ENCODE data around the gene LENG8. TPM values are rescaled to one million over a fixed set of nuclear protein-coding genes. Genes with fewer than 3 reads are reported as not detected.

LENG8 gene
- total RNA-seq, 1 experiment from 2014 or later: 196 TPM

- no peak for TF ChIP-seq SRF (IDR thresholded peaks at IDR 0.05; ENCODE audit: low read depth)
- no peak for TF ChIP-seq POLR2AphosphoS5 (IDR thresholded peaks at IDR 0.05; ENCODE audit: low read depth, low read length)
- TF ChIP-seq EZH2phosphoT487 (IDR thresholded peaks at IDR 0.05; ENCODE audit: borderline replicate concordance): no peak
- no peak for TF ChIP-seq SP1 (IDR thresholded peaks at IDR 0.05; ENCODE audit: low read depth)
- no peak for TF ChIP-seq YY1 (IDR thresholded peaks at IDR 0.05; ENCODE audit: extremely low read depth, insufficient replicate concordance, low read depth, low read length)
- TF ChIP-seq ZNF274 (IDR thresholded peaks at IDR 0.05; ENCODE audit: low read depth, low read length): no peak
- TF ChIP-seq TCF7L2 (IDR thresholded peaks at IDR 0.05; ENCODE audit: borderline replicate concordance, extremely low read depth, insufficient read depth, insufficient read length): no peak
Observed at GRCh38 chr19:54416695-54417491, 32.1 kb upstream of the LENG8 start (continued).

- Histone ChIP-seq H3K4me3 (replicated peaks in 1 of 2; ENCODE audit: low read depth in 1 of 2, low read length in 2 of 2) (no peak overlapping the region), H4K20me1 (ENCODE audit: insufficient read depth) (no peaks in the 10 kb centered on the region), H3K36me3 (ENCODE audit: control insufficient read depth in 1 of 2, insufficient read depth in 2 of 2, low read length in 2 of 2) (no peaks in the 10 kb centered on the region), H3K9me2 (ENCODE audit: insufficient read depth) (no peaks in the 10 kb centered on the region), H3K79me2 (ENCODE audit: insufficient read depth, low read length) (no peaks in the 10 kb centered on the region), H3K27ac (ENCODE audit: low read depth, low read length) (no peak overlapping the region), H3K4me2 (ENCODE audit: low read length) (no peak overlapping the region), H2AFZ (ENCODE audit: low read depth, low read length, poor library complexity, severe bottlenecking) (no peak overlapping the region), H3K9me3 (ENCODE audit: control insufficient read depth in 1 of 2, insufficient read depth in 1 of 2, low read depth in 1 of 2, low read length in 2 of 2) (no peaks in the 10 kb centered on the region), H3K27me3 (ENCODE audit: insufficient read depth, low read length) (no peaks in the 10 kb centered on the region), H3K4me1 (ENCODE audit: control insufficient read depth in 1 of 2, insufficient read depth in 2 of 2, low read length in 2 of 2) (peaks cover 0 to 8% of the 10 kb centered on the region in 2 experiments; a peak in 1 of 4 replicates), H3K9ac (ENCODE audit: low read length) (no peak overlapping the region)
- intact Hi-C loops (cut with micrococcal nuclease): no loop called here
- CTCF ChIA-PET: no interaction called here
- RAD21 ChIA-PET (ENCODE audit: low non-redundant PET in 1 of 2, low total read pairs in 2 of 2, uncharacterized antibody in 2 of 2, unreplicated experiment in 2 of 2): no interaction called here
- TF ChIP-seq ZFX (IDR thresholded peaks at IDR 0.05) (no peak), SRF (IDR thresholded peaks at IDR 0.05; ENCODE audit: low read depth) (no peak), ATF3 (IDR thresholded peaks at IDR 0.05) (no peak), SP1 (IDR thresholded peaks at IDR 0.05; ENCODE audit: low read depth) (no peak), CTCF (IDR thresholded peaks at IDR 0.05 in 2 of 3, conservative IDR thresholded peaks at IDR 0.05 in 1 of 3; ENCODE audit: borderline replicate concordance in 1 of 3, insufficient read depth in 1 of 3, low read depth in 2 of 3, low read length in 2 of 3) (no peak), SIN3A (IDR thresholded peaks at IDR 0.05; ENCODE audit: low read depth) (no peak), MAX (IDR thresholded peaks at IDR 0.05) (no peak), EZH2 (IDR thresholded peaks at IDR 0.05) (no peak)
- POLR2A ChIA-PET: no interaction called here
- BruUV-seq (replicated peaks): no TSS peak
- DNase-seq (ENCODE audit: low read depth, low spot score) (no peak), ATAC-seq (no peak)
Observed at GRCh38 chr19:54418030-54418929, 30.7 kb upstream of the LENG8 start.

Data from HCT116 (cell line).